MG63 (cell line): ENCODE results near the gene ZNF74. TPM values are rescaled to one million over a fixed set of nuclear protein-coding genes. Genes with fewer than 3 reads are reported as not detected.

Source experiments
- DNase-seq: peaks from one replicate; pipeline ENCODE4 v3.0.0-alpha.2; 2020
- H3K27me3 ChIP-seq: fragments of 250-450 bp; sonication (Bioruptor Pico); 2 replicates; pipeline ENCODE4 v1.5.1; 2020; ENCODE audit warnings: mild to moderate bottlenecking, moderate library complexity
- H3K36me3 ChIP-seq: fragments of 250-450 bp; sonication (Bioruptor Pico); 2 replicates; pipeline ENCODE4 v1.5.1; 2020; ENCODE audit warnings: mild to moderate bottlenecking, moderate library complexity
- H3K4me3 ChIP-seq: fragments of 250-450 bp; sonication (Bioruptor Pico); 2 replicates; pipeline ENCODE4 v1.5.1; 2020; ENCODE audit warnings: mild to moderate bottlenecking, moderate library complexity
- H3K9me3 ChIP-seq: fragments of 250-450 bp; sonication (Bioruptor Pico); 2 replicates; pipeline ENCODE4 v1.5.1; 2020; ENCODE audit warnings: mild to moderate bottlenecking, moderate library complexity
- total RNA-seq: library from RNA; depleted of rRNA; stranded (reverse); fragments of >200 nt; shearing (Covaris generic); gene quantifications from 2 replicates; pipeline ENCODE4 v1.2.3, GENCODE V29; 2014; ENCODE audit warnings: low replicate concordance

ZNF74 gene
- total RNA-seq, 1 experiment from 2014 or later = 7.0 TPM

- H3K36me3 ChIP-seq = no peaks in the 10 kb centered on the region; the same call in 1 of the 2 replicates
- H3K4me3 ChIP-seq = peak overlapping the region; percentile 91
- no peaks in the 10 kb centered on the region for H3K27me3 ChIP-seq
- no peaks in the 10 kb centered on the region for H3K9me3 ChIP-seq
- DNase-seq = no peak
Observed at GRCh38 chr22:20392983-20393704, 807 bp upstream of the ZNF74 start.

DNA sequence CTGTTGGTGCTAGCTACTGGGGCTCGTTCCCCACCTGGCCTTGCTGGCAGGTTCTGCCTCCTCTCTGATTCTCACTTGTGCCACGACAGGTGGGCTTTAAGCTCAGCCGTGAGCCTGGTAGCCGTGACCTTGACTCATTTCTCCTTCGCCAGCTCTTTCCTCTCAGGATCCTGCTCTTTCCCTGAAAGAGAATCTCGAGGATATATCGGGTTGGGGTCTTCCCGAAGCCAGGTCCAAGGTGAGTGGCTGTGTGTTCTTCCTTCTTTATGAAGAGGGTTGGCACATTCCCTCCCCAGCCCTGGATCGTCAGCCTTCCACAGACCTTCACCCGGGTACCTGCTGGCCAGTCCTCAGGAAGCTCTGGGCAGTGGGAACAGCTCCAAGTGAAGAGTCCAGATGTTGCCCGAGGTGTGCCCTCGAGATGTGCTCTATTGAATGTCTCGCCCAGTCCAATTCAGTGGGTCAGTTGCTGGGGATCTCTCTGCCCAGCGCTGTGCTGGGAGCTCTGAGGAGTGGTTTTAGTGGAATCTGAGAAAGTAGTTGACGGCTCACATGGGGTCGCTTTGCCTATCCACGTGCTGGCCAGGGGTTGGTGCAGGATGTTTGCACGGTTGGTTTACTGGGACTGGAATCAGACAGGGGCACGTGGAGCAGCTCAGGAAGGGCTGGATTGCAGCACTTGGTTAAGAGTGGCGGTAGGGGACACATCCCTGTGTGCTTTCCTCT is 1.4 kb downstream of the ZNF74 start:
- no peaks in the 10 kb centered on the region for H3K27me3 ChIP-seq
- no peaks in the 10 kb centered on the region for H3K9me3 ChIP-seq
- H3K4me3 ChIP-seq = no peak overlapping the region; the same call in 1 of the 2 replicates
- no peak for DNase-seq
- no peaks in the 10 kb centered on the region; the same call in 1 of the 2 replicates for H3K36me3 ChIP-seq

DNA sequence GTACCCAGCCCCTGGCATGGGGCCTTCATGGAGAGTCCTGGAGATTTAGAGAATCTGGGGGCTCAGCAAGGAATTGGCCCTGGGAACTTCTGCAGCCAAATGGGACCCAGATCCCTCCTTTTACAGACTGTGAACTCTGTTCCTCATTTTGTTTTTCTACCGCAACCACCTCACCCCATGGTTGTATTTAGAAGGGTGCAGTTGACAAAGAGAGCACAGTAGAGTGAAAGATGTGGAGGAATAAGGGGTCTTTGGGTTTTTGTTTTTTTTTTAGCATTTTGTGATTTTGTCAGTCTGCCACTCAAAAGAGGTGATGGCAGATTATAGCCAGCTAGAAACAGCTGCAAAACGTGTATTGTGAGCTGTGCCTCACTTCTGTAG is 1.9 kb downstream of the ZNF74 start:
- no peaks in the 10 kb centered on the region for H3K9me3 ChIP-seq

GRCh38 chr22:20396639-20397038 is 2.7 kb downstream of the ZNF74 start:
- Histone ChIP-seq H3K36me3 (no peaks in the 10 kb centered on the region; the same call in 1 of the 2 replicates), H3K9me3 (no peaks in the 10 kb centered on the region), H3K4me3 (no peak overlapping the region), H3K27me3 (no peaks in the 10 kb centered on the region)
- DNase-seq = no peak

More for the DNA sequence above, 1.9 kb downstream of the ZNF74 start:
- Histone ChIP-seq H3K4me3 (no peak overlapping the region), H3K27me3 (no peaks in the 10 kb centered on the region), H3K36me3 (no peaks in the 10 kb centered on the region; the same call in 1 of the 2 replicates)
- no peak for DNase-seq

GRCh38 chr22:20397498-20397897 is 3.5 kb downstream of the ZNF74 start:
- no peaks in the 10 kb centered on the region; the same call in 1 of the 2 replicates for H3K36me3 ChIP-seq
- H3K9me3 ChIP-seq = no peaks in the 10 kb centered on the region
- H3K27me3 ChIP-seq = no peaks in the 10 kb centered on the region
- no peak for DNase-seq
- H3K4me3 ChIP-seq = no peak overlapping the region

- DNase-seq = no peak
- H3K27me3 ChIP-seq = no peaks in the 10 kb centered on the region
- H3K36me3 ChIP-seq = no peaks in the 10 kb centered on the region; the same call in 1 of the 2 replicates
- H3K9me3 ChIP-seq = no peaks in the 10 kb centered on the region
- no peak overlapping the region for H3K4me3 ChIP-seq
Observed at GRCh38 chr22:20398420-20398819, 4.5 kb downstream of the ZNF74 start.

- no peak for DNase-seq
- H3K36me3 ChIP-seq = no peaks in the 10 kb centered on the region; the same call in 1 of the 2 replicates
- no peaks in the 10 kb centered on the region for H3K27me3 ChIP-seq
- H3K4me3 ChIP-seq = no peak overlapping the region
- no peaks in the 10 kb centered on the region for H3K9me3 ChIP-seq
Observed at GRCh38 chr22:20399866-20400605, 6.1 kb downstream of the ZNF74 start.

DNA sequence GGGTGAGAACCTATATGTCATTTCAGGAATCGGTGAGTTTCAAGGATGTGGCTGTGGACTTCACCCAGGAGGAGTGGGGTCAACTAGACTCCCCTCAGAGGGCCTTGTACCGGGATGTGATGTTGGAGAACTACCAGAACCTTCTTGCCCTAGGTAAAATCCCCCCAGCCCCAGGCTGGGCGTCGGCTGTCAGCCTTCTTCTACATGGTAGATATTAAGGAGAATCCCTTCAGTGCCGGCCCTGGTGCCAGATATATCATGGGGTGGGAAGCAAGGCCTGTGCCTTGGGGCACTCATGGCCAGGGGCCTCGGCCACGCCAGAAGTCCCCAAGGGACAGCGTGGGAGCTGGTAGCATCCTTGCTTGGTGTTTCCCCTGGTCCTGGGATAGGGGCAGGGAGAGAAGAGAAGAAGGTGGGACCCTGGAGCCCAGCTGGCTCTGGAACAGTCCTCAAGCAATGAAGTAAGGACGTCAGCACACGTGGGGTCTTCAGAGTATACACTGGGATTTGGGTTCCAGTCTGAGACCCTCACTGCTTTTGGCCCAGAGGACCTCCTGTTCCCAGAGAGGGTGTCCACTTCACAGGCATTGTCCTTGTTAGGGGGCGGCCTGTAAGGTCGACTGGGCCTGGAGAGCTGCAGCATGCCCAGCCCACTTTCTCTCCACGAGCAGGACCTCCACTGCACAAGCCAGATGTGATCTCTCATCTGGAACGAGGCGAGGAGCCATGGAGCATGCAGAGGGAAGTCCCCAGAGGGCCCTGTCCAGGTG is 6.8 kb downstream of the ZNF74 start:
- no peak overlapping the region for H3K4me3 ChIP-seq
- DNase-seq = no peak
- H3K36me3 ChIP-seq = no peaks in the 10 kb centered on the region
- no peaks in the 10 kb centered on the region for H3K9me3 ChIP-seq
- no peaks in the 10 kb centered on the region for H3K27me3 ChIP-seq

DNA sequence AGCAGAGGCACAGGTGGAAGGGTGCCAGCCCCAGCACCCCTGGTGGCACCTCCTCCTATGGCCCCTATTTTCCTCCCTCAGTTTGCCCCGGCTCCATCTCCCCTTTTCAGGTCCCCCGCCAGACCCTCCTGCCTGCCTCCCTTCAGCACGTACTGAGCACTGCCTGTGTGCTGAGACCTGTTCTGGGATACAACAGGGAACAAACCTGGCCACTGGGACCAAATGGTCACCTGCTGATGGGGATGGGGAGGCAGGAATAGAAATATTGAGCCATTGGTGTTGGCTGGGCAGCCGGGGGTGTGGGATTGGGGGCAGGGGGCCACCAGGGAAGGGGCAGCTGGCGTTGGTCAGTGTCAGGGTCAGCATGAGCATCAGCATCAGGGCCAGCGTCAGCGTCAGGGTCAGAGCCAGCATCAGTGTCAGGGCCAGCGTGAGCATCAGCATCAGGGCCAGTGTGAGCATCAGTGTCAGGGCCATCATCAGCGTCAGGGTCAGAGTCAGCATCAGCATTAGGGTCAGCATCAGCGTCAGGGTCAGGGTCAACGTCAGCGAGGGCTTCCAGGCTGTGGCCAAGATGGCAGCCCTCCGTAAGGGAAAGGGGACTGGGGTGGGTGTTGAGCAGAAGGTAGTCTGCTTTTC is 7.5 kb downstream of the ZNF74 start:
- no peak overlapping the region for H3K4me3 ChIP-seq
- H3K36me3 ChIP-seq = 0 out of 2 replicates have a peak, but pooled peaks cover 3% of the 10 kb centered on the region
- no peaks in the 10 kb centered on the region for H3K27me3 ChIP-seq
- H3K9me3 ChIP-seq = no peaks in the 10 kb centered on the region
- DNase-seq = no peak

DNA sequence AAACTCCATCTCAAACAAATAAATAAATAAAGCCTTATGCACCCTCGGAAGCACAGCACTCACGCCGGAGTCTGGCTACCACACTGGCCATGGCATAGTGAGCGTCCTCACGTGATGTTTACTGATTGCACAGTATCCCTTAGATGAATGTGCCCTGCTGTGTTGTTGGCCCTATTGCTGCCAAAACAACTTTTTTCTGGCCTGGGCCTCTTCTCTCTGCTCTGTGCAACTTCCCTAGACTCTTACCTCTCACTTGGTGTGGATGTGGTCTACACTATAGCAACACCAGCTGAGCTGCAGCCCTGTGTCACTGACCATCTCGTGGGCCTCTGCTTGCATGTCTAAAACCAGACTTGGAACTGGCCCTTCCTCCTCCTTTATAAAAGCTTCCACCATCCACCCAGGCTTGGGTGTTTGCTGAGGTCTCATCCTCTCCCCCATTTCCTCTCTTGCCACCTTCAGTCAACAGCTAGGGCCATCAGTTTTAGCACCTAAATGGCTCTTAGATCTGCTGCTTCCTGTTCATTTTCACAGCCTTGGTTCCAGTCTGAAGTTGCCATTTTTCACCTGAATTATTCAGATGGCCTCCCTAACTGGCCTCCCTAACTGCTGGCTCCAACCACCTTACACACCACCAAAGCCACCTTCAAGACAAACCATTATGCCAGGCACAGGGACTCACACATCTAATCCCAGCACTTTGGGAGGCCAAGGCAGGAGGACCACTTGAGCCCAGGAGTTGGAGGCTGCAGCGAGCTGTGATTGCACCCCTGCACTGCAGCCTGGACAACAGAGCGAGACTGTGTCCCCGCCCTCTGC is 9.2 kb downstream of the ZNF74 start:
- 0 out of 2 replicates have a peak, but pooled peaks cover 3% of the 10 kb centered on the region for H3K36me3 ChIP-seq
- DNase-seq = no peak
- no peak overlapping the region for H3K4me3 ChIP-seq
- H3K9me3 ChIP-seq = no peaks in the 10 kb centered on the region
- no peaks in the 10 kb centered on the region for H3K27me3 ChIP-seq

- Histone ChIP-seq H3K9me3 (no peaks in the 10 kb centered on the region), H3K36me3 (0 out of 2 replicates have a peak, but pooled peaks cover 3% of the 10 kb centered on the region), H3K27me3 (no peaks in the 10 kb centered on the region), H3K4me3 (no peak overlapping the region)
- no peak for DNase-seq
Observed at GRCh38 chr22:20403779-20404140, 9.8 kb downstream of the ZNF74 start.

DNA sequence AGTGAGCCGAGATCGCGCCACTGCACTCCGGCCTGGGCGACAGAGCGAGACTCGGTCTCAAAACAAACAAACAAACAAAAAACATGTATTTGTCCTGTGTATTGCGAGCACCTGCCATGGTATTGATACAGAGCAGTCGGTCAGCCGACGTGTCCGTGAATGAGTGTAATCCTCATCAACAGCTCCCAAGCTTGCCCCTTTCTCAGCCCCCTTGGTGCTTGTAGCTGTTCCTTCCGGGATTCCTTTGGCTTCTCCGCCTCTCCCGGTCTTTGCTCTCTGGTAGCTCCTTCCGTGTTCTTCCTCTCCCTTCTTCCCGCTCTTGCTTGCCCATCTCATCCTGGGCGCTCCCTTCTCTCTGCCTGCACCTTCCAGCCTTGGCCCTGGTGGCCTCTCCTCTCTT is 10.9 kb downstream of the ZNF74 start:
- DNase-seq = no peak
- Histone ChIP-seq H3K4me3 (no peak overlapping the region), H3K27me3 (no peaks in the 10 kb centered on the region), H3K36me3 (0 out of 2 replicates have a peak, but pooled peaks cover 3% of the 10 kb centered on the region), H3K9me3 (no peaks in the 10 kb centered on the region)

GRCh38 chr22:20405291-20405930 is 11.5 kb downstream of the ZNF74 start:
- no peak overlapping the region for H3K4me3 ChIP-seq
- 0 out of 2 replicates have a peak, but pooled peaks cover 3% of the 10 kb centered on the region for H3K36me3 ChIP-seq
- no peaks in the 10 kb centered on the region for H3K27me3 ChIP-seq
- no peak for DNase-seq
- H3K9me3 ChIP-seq = no peaks in the 10 kb centered on the region

GRCh38 chr22:20405931-20406685 is 12.2 kb downstream of the ZNF74 start:
- Histone ChIP-seq H3K36me3 (0 out of 2 replicates have a peak, but pooled peaks cover 3% of the 10 kb centered on the region), H3K27me3 (no peaks in the 10 kb centered on the region), H3K9me3 (no peaks in the 10 kb centered on the region), H3K4me3 (no peak overlapping the region)
- no peak for DNase-seq
